Hematopoietic multipotent progenitor cell treated with erythropoietin and hydrocortisone succinate and interleukin-3 and kit ligand, for 4 days (in vitro differentiated cells): ENCODE measurements around the gene OXCT1.
"Not testable (repeated sequence)": the region's sequence is repeated elsewhere in the genome, so short reads cannot be mapped to it uniquely, and the experiment has no call there.

ENCODE experiments used
- DNase-seq: peaks from one replicate; pipeline ENCODE4 v3.0.0-alpha.2; 2015

Gene OXCT1

GRCh38 chr5:41770799-41771198, 99.4 kb downstream of the OXCT1 start:
- no peak for DNase-seq

DNA sequence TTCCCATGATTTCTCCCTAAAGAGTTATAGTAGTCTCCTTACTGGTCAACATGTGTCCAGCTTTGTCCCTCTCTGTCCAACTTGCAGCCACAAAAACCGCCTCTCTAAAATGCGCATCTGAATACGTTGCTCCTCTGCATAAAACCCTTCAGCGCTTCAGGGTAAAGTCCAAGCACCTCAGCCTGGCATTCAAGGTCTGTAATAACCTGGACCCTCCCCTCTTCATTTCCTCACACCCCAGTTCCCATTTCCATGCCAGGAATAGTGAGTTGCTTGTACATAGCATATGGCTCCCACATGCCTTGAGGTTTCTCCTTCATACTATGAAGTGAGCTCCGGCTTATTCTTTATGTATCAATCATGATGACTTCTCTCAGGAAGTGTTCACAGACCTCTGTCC, 101.5 kb downstream of the OXCT1 start:
- DNase-seq, result no peak

GRCh38 chr5:41764650-41765049, 105.6 kb downstream of the OXCT1 start:
- DNase-seq, result no peak

DNA sequence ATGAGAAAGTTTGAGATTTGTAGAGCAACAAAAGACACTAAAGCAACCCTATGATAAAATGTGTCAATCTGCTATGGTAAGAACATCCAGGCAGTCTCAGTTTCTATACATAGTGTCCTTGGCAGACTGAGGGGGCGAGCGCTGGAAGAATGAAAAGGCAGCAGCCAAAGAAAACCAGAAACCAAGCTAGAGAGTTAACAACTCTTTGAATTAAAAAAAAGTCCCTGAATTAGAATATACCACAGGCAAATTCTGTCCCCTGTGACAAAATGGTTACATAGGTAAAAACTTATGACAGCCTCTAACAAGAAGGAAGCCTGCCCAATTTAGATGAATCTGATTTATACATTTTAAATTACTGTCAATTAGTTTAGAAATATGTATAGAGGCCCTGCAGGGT, 106.7 kb downstream of the OXCT1 start:
- DNase-seq, result no peak

- peak; percentile 23 for DNase-seq
Measured at GRCh38 chr5:41763081-41763480, 107.1 kb downstream of the OXCT1 start.

- DNase-seq, result no peak
Measured at GRCh38 chr5:41762426-41762825, 107.8 kb downstream of the OXCT1 start.

GRCh38 chr5:41761663-41762062, 108.6 kb downstream of the OXCT1 start:
- DNase-seq, result no peak

DNA sequence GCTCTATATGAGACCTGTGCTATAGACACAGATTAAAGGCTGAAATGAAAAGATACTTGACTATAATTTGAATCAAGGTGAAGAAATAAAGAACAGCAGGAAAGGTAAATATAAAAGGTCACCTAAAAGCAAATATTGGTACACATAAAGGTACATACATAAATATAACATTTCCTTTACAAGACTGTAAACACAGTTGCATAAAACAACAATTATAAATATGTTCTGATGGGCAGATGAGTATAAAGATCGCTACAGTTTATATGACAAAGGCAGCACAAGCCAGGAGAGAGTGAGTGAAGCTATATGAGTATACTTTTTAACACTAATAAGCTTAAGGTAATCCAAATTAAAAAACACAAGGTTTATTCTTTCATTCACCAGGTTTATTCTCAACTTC, 114.5 kb downstream of the OXCT1 start:
- no peak for DNase-seq

GRCh38 chr5:41754857-41755256, 115.4 kb downstream of the OXCT1 start:
- DNase-seq, result peak; percentile 69

- no peak for DNase-seq
Measured at GRCh38 chr5:41751867-41752266, 118.4 kb downstream of the OXCT1 start.

DNA sequence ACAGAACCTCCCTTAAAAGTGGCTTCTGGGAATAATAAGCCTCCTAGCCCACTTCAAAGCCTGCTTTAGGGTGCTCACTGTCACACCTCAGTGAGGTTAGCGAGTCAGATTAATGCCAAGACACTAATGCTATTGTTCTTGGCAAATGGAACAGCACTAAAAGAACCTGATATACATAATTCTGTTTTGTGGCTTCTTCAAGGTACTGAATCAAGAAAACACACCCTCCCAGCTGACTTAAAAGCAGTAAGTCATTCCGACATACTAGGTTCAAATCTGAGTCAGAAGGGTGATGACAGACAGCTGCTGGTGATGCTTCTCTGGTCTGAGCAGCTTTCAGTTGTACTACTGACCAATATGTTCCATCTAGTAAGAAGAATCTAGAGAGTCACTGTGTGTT, 121.6 kb downstream of the OXCT1 start:
- DNase-seq, result no peak

- peak; percentile 10 for DNase-seq
Measured at GRCh38 chr5:41747708-41748107, 122.5 kb downstream of the OXCT1 start.

DNA sequence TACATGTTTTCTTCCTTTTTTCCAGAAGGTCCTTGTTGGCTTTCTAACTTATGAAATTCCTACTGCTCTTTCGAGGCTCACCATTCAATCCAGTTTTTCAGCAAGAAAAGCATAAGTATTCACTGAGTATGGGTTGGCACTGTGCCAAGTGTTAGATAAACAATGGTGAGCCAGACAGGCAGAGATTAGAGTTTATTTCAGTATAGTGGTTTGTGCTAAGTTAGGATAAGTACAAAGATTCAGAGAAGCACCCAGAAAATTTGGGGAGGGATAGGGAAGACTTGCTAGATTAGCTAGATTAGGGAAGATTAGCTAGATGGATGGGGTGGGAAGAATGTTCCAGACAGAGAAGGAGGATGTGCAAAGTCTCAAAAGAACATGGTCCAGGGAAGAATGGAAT, 122.9 kb downstream of the OXCT1 start:
- DNase-seq, result peak; percentile 47

DNA sequence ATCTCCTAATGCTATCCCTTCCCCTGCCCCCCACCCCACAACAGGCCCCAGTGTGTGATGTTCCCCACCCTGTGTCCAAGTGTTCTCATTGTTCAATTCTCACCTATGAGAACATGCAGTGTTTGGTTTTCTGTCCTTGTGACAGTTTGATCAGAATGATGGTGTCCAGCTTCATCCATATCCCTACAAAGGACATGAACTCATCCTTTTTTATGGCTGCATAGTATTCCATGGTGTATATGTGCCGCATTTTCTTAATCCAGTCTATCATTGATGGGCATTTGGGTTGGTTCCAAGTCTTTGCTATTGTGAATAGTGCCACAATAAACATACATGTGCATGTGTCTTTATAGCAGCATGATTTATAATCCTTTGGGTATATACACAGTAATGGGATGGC, 127.6 kb downstream of the OXCT1 start:
- not testable (repeated sequence) for DNase-seq

GRCh38 chr5:41738710-41739354, 131.4 kb downstream of the OXCT1 start:
- peak; percentile 39 for DNase-seq

DNA sequence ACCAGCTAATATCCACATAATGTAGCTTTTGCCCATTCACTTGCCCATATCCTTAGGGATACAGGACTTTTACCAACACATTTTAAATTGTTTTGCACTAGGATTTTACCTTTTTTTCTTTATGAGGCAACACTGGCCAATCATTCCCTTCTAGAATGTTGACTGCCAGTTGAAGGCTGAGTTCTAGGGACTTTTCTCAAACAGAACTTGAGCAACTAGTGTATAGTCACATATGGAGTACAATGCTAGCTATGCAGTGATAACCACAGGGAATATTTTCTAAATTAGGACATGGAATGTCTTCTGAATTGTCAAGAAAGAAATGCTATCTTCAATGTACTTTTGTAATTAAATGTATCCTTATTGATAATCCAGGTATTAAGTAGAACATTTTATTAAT, 133.6 kb downstream of the OXCT1 start:
- DNase-seq, result no peak

DNA sequence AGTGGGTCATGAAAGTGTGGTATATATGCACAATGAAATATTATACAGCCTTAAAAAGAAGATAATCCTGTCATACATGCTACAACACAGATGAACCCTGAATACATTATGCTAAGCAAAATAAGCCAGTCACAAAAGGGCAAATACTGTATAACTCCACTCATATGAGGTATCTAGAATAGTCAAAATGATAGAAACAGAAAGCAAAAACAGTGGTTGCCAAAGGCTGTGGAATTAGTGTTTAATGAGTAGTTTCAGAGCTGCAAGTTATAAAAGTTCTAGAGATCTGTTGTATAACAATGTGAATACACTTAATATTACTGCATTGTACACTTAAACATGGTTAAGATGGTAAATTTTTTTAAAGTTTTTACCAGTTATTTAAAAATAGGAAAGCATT, 135.0 kb downstream of the OXCT1 start:
- DNase-seq, result no peak

DNA sequence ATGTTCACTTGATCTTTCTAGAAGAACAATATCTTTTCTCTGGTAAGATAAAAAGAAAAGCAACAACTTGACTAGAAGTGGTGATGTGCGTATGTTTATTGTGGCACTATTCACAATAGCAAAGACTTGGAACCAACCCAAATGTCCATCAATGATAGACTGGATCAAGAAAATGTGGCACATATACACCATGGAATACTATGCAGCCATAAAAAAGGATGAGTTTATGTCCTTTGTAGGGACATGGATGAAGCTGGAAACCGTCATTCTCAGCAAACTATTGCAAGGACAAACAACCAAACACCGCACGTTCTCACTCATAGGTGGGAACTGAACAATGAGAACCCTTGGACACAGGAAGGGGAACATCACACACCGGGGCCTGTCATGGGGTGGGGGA, 140.8 kb downstream of the OXCT1 start:
- DNase-seq, result not testable (repeated sequence)

GRCh38 chr5:41728281-41728680, 141.9 kb downstream of the OXCT1 start:
- DNase-seq, result no peak

DNA sequence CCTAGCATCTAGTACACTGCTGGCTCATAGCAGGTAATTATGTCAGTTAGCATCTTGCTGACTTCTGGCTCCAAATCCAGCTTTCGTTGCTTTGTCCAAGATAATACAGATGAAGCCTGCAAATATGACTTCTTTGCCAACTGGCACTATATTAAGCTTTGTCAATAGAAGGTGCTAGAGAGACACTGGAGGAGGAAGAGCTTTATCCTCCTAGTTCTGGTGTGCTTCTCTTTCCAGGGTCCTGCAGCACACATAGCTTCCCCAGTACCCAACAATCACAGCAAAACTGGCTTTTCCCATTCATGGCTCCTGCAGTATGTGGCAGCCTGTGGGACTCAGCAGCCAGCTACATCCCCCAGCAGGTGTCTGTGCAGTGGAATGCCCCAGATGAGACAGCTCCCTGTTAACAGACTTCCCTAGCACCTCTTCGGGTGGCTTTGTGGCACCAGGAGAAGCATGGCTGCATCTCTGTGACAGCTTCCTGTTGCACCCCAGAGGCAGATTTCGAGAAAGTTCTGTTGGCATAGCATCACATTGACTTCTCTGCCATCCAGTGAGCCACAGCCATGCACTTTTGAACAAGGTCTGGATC, 147.8 kb downstream of the OXCT1 start:
- DNase-seq, result peak; percentile 11

DNA sequence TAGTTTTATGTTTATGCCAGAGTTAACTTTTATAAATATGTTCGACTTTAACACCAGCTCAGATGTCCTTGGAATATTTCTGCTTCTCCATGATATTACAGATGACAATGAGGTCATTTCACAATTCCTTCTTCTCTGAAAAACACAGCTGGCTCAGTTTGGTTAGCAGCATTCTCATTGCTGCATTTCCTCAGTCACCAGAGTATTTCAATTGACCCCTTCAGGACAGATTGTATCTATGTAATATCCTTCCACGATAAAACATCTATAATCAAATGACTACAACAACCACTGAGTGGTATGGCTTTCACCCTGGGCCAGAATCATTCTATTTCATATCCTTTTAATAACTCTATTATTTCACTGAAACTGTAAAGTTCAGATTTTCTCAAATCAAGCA, 148.7 kb downstream of the OXCT1 start:
- no peak for DNase-seq

DNA sequence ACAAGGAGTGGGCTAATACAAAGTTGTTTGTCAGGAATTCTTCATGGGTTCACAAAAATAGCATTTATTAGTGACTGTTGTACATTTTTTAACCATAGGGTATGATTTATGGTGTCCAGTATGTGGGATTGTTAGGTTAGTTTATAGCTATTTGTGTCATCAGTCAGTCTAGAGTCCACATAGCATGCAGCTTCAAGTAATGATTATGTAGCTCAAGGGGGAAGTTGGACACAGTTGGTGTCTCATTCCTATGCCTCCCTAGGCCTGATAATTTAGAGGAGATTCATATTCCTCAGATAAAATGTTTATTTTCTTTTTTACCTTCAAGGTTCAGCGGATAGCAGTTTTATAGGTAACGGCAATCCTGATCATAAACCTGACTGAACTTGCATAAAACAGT, 153.8 kb downstream of the OXCT1 start:
- DNase-seq, result no peak

DNA sequence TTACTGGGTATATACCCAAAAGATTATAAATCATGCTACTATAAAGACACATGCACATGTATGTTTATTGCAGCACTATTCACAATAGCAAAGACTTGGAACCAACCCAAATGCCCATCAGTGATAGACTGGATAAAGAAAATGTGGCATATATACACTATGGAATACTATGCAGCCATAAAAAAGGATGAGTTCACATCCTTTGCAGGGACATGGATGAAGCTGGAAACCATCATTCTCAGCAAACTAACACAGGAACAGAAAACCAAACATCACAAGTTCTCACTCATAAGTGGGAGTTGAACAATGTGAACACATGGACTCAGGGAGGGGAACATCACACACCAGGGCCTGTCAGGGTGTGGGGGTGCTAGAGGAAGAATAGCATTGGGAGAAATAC, 155.8 kb downstream of the OXCT1 start:
- DNase-seq, result not testable (repeated sequence)

- no peak for DNase-seq
Measured at GRCh38 chr5:41708604-41708940, 161.7 kb downstream of the OXCT1 start.
